GM12874 (cell line): ENCODE results near the gene TMEM150B.

ENCODE experiments used
- CTCF ChIP-seq: IDR thresholded peaks from 2 replicates; pipeline ENCODE4 v1.5.1; 2011; ENCODE audit warnings: low read depth, mild to moderate bottlenecking, control low read depth, low read length, moderate library complexity; ENCODE audit not compliant: insufficient read depth

TMEM150B gene

GRCh38 chr19:55305491-55305890, 19.6 kb downstream of the TMEM150B start:
- TF ChIP-seq CTCF = no peak

- TF ChIP-seq CTCF = no peak
Measured at GRCh38 chr19:55304980-55305379, 20.2 kb downstream of the TMEM150B start.

- no peak for TF ChIP-seq CTCF
Measured at GRCh38 chr19:55304279-55304978, 20.7 kb downstream of the TMEM150B start.

GRCh38 chr19:55303477-55303876, 21.7 kb downstream of the TMEM150B start:
- TF ChIP-seq CTCF = no peak

GRCh38 chr19:55302318-55302703, 22.8 kb downstream of the TMEM150B start:
- no peak for TF ChIP-seq CTCF

GRCh38 chr19:55301459-55302317, 23.5 kb downstream of the TMEM150B start:
- peak; percentile 97 for TF ChIP-seq CTCF

GRCh38 chr19:55300886-55301458, 24.2 kb downstream of the TMEM150B start:
- no peak for TF ChIP-seq CTCF
